HG02938 (cell line): ENCODE results near the gene CUX1.
"Not testable (repeated sequence)": the region's sequence is repeated elsewhere in the genome, so short reads cannot be mapped to it uniquely, and the experiment has no call there.

Experiments used
- ATAC-seq: cut with Tn5 transposase; IDR thresholded peaks from one replicate; pipeline ENCODE4 v1.9.1; 2021; ENCODE audit warnings: mild to moderate bottlenecking, moderate library complexity; ENCODE audit not compliant: unreplicated experiment

Gene CUX1

GRCh38 chr7:101926265-101926664 is 108.8 kb downstream of the CUX1 start:
- ATAC-seq, result no peak

GRCh38 chr7:101927389-101927788 is 110.0 kb downstream of the CUX1 start:
- ATAC-seq, result no peak

GRCh38 chr7:101927802-101928201 is 110.4 kb downstream of the CUX1 start:
- no peak for ATAC-seq

GRCh38 chr7:101929256-101929655 is 111.8 kb downstream of the CUX1 start:
- ATAC-seq, result no peak

GRCh38 chr7:101929911-101930310 is 112.5 kb downstream of the CUX1 start:
- not testable (repeated sequence) for ATAC-seq

GRCh38 chr7:101932083-101932482 is 114.7 kb downstream of the CUX1 start:
- ATAC-seq, result no peak

- ATAC-seq, result no peak
Observed at GRCh38 chr7:101933028-101933427, 115.6 kb downstream of the CUX1 start.

- ATAC-seq, result no peak
Observed at GRCh38 chr7:101933688-101934121, 116.3 kb downstream of the CUX1 start.

GRCh38 chr7:101934618-101935017 is 117.2 kb downstream of the CUX1 start:
- no peak for ATAC-seq

GRCh38 chr7:101935521-101936141 is 118.2 kb downstream of the CUX1 start:
- ATAC-seq, result no peak

GRCh38 chr7:101936223-101936610 is 118.8 kb downstream of the CUX1 start:
- ATAC-seq, result no peak

GRCh38 chr7:101936611-101937231 is 119.3 kb downstream of the CUX1 start:
- no peak for ATAC-seq

GRCh38 chr7:101937717-101938514 is 120.5 kb downstream of the CUX1 start:
- ATAC-seq, result no peak

- ATAC-seq, result no peak
Observed at GRCh38 chr7:101939136-101939695, 121.8 kb downstream of the CUX1 start.

- ATAC-seq, result no peak
Observed at GRCh38 chr7:101940151-101940550, 122.7 kb downstream of the CUX1 start.

- no peak for ATAC-seq
Observed at GRCh38 chr7:101940830-101941229, 123.4 kb downstream of the CUX1 start.

- no peak for ATAC-seq
Observed at GRCh38 chr7:101941481-101942383, 124.3 kb downstream of the CUX1 start.

GRCh38 chr7:101942603-101943210 is 125.3 kb downstream of the CUX1 start:
- ATAC-seq, result no peak

GRCh38 chr7:101943306-101943705 is 125.9 kb downstream of the CUX1 start:
- ATAC-seq, result no peak

GRCh38 chr7:101943889-101944600 is 126.6 kb downstream of the CUX1 start:
- no peak for ATAC-seq
